ENCODE results near the gene ARAP1. TPM values are rescaled to one million over a fixed set of nuclear protein-coding genes. Genes with fewer than 3 reads are reported as not detected.

ARAP1 gene
- total and polyA plus RNA-seq, 2 of the 8 experiments (the other 6 are each of a cell fraction or from before 2014, with no cell fraction given): 25.7 to 61.6 TPM

- H2BK5ac ChIP-seq (ENCODE audit: low read depth, low read length): no peak overlapping the region
- H3K18ac ChIP-seq (ENCODE audit: extremely low read depth, low read length): no peak overlapping the region
- H3K4me2 ChIP-seq (ENCODE audit: insufficient read depth in 1 of 2, low read depth in 2 of 2, low read length in 2 of 2): peak overlapping the region in 1 of 2 experiments; percentile 7; a peak in 1 of 4 replicates
- H4K91ac ChIP-seq (replicated peaks; ENCODE audit: insufficient read length, low read length): no peak overlapping the region
- no peak overlapping the region for H2BK20ac ChIP-seq (ENCODE audit: low read length)
- H4K5ac ChIP-seq (ENCODE audit: insufficient read length, low read depth, low read length): no peak overlapping the region
- H2AFZ ChIP-seq (ENCODE audit: low read length): no peak overlapping the region
- TF ChIP-seq MAX (IDR thresholded peaks at IDR 0.05): no peak
- TF ChIP-seq POLR2A (IDR thresholded peaks at IDR 0.05; ENCODE audit: control extremely low read depth in 1 of 2, low read depth in 2 of 2, low read length in 2 of 2): no peak
- TF ChIP-seq BCL11A (IDR thresholded peaks at IDR 0.05; ENCODE audit: low read depth in 2 of 2, low read length in 2 of 2): no peak
- TF ChIP-seq HDAC2 (IDR thresholded peaks at IDR 0.05; ENCODE audit: borderline replicate concordance in 1 of 2, low read depth in 2 of 2, low read length in 2 of 2): no peak
- TF ChIP-seq RXRA (IDR thresholded peaks at IDR 0.05; ENCODE audit: insufficient read depth, low read depth, low read length): no peak
- H4K8ac ChIP-seq (ENCODE audit: extremely low read depth, insufficient read depth, low read length): no peak overlapping the region
- H3K23ac ChIP-seq (ENCODE audit: insufficient read length): no peak overlapping the region
- H3K14ac ChIP-seq (ENCODE audit: insufficient read length): no peak overlapping the region
- H2BK120ac ChIP-seq (replicated peaks; ENCODE audit: low read depth, low read length): no peak overlapping the region
- H3K23me2 ChIP-seq (ENCODE audit: low read depth, low read length): peaks cover 7% of the 10 kb centered on the region
- H2BK15ac ChIP-seq (ENCODE audit: low read length): peak overlapping the region; percentile 40; the same call in 1 of the 2 replicates
- ChIA-PET CTCF (ENCODE audit: partially characterized antibody) (interaction anchor here (0.5 to 3.4 kb wide), 28 partner anchors 9 to 1269 kb away, joined by 3 to 18 read pairs (median 4); partner anchors contain the start of gene ATG16L2), POLR2A (ENCODE audit: partially characterized antibody) (interaction anchor here (0.6 to 1.4 kb wide), 4 partner anchors 11 to 179 kb away, joined by 3 to 4 read pairs (median 3); no protein-coding TSS in a partner anchor)
- no peak overlapping the region for H3K4ac ChIP-seq (replicated peaks; ENCODE audit: insufficient read length, low read depth, low read length)
- no peaks in the 10 kb centered on the region for H4K20me1 ChIP-seq (replicated peaks in 1 of 2; ENCODE audit: control insufficient read depth in 1 of 2, insufficient read depth in 2 of 2, low read length in 2 of 2)
- peaks cover 5 to 14% (median 8%) of the 10 kb centered on the region in 4 experiments for H3K4me1 ChIP-seq (replicated peaks in 1 of 4; ENCODE audit: control insufficient read depth in 3 of 4, insufficient read depth in 4 of 4, low read length in 3 of 4)
- H2BK12ac ChIP-seq (ENCODE audit: low read depth, low read length): no peak overlapping the region
- H3K36me3 ChIP-seq (ENCODE audit: control insufficient read depth in 2 of 4, insufficient read depth in 4 of 4, low read length in 3 of 4): no peaks in the 10 kb centered on the region
- H3K4me3 ChIP-seq (ENCODE audit: extremely low read depth in 1 of 4, insufficient read depth in 2 of 4, low read depth in 3 of 4, low read length in 4 of 4): no peak overlapping the region
- H3K79me1 ChIP-seq (ENCODE audit: low read depth, low read length): 0 out of 2 replicates have a peak, but pooled peaks cover 2% of the 10 kb centered on the region
- peak overlapping the region; percentile 33; the same call in 1 of the 2 replicates for H2AK5ac ChIP-seq (ENCODE audit: low read depth, low read length)
- FAIRE-seq: no peak
- H3K9me3 ChIP-seq (ENCODE audit: insufficient read depth in 2 of 2, low read depth in 1 of 2, low read length in 1 of 2): no peaks in the 10 kb centered on the region
- H3K27ac ChIP-seq (ENCODE audit: low read depth, low read length): no peak overlapping the region
- H3K9ac ChIP-seq (replicated peaks in 1 of 4; ENCODE audit: extremely low read depth in 1 of 4, low read depth in 3 of 4, low read length in 3 of 4): no peak overlapping the region
- H3K56ac ChIP-seq (replicated peaks; ENCODE audit: insufficient read length, low read depth, low read length): no peak overlapping the region
- peaks cover 0 to 4% (median 2%) of the 10 kb centered on the region in 4 experiments; a peak in 1 of 7 replicates for H3K27me3 ChIP-seq (replicated peaks in 1 of 4; ENCODE audit: control insufficient read depth in 3 of 4, extremely low read depth in 1 of 4, insufficient read depth in 3 of 4, low read length in 3 of 4)
- DNase-seq (ENCODE audit: low read depth in 1 of 2, low spot score in 2 of 2): no peak
- no peaks in the 10 kb centered on the region for H3K79me2 ChIP-seq (ENCODE audit: control insufficient read depth in 1 of 2, insufficient read depth in 2 of 2, low read length in 2 of 2)
- 83% methylated on average over 8 of the region's 8 CpGs; no CpG with 5 or more reads in 1 of the 2 experiments for WGBS, 2 experiments (ENCODE audit: extremely low coverage in 1 of 2, insufficient coverage in 1 of 2, insufficient read length in 1 of 2, insufficient replicate concordance in 2 of 2, low coverage in 1 of 2, low lambda C conversion rate in 2 of 2, missing lambda C conversion rate in 1 of 2)
Observed at GRCh38 chr11:72786305-72787215, 34.4 kb upstream of the ARAP1 start.

All from H1 (cell line).